HG03439 (cell line): ENCODE data around the gene GPHN.
A peak's percentile ranks its signal among the peaks of the same experiment; 100 is the strongest.
"Not testable (repeated sequence)": the region's sequence is repeated elsewhere in the genome, so short reads cannot be mapped to it uniquely, and the experiment has no call there.

Experiments
- ATAC-seq: cut with Tn5 transposase; IDR thresholded peaks from one replicate; pipeline ENCODE4 v1.9.1; 2021; ENCODE audit warnings: mild to moderate bottlenecking, moderate library complexity; ENCODE audit not compliant: unreplicated experiment

GPHN gene

DNA sequence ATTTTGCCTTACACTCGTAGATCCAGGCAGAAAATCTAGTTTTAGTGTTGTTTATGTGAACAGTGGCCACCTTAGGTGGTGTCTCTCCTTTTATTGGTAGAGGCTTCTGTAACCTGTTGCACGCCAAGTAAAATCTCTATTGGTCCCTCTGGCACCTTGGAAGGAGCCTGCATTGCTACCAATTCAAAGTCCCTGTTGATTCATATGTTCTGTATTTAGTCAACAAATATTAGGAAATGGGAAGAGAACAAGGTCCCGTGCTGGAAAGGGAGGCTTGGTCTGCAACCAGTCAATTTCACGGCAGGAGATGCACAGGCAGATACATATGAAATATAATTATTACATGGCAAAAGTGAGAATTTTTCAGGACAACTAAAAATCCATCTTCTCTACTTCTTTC lies 6.4 kb upstream of the GPHN start:
- no peak for ATAC-seq

DNA sequence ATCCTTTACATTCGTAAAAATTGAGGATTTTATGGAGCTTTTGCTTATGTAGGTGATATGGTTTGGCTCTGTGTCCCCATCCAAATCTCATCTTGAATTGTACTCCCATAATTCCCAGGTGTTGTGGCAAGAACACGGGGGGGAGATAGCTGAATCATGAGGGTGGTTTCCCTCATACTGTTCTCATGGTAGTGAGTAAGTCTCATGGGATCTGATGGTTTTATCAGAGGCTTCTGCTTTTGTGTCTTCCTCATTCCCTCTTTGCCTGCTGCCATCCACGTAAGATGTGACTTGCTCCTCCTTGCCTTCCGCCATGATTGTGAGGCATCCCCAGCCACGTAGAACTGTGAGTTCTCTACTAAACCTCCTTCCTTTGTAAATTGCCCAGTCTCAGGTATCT lies 5.1 kb upstream of the GPHN start:
- ATAC-seq: not testable (repeated sequence)

DNA sequence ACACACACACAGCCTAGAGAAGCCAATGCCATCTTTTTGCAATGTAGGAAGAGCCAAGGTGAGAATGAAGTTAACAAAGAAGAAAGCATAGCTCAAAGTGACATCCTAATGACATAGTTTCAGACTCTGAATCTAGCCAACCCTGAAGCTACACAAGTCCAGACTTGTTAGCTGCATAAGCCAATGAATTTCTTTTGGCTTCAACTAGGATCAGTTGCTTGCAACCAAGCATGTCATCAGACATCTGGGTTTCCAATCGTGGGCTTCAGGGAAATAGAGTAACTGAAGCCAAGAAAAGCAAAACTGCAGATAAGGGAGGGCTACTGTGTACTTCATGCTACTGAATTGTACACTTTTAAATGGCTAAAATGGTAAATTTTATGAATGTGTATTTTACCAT lies 4.4 kb upstream of the GPHN start:
- ATAC-seq: no peak

DNA sequence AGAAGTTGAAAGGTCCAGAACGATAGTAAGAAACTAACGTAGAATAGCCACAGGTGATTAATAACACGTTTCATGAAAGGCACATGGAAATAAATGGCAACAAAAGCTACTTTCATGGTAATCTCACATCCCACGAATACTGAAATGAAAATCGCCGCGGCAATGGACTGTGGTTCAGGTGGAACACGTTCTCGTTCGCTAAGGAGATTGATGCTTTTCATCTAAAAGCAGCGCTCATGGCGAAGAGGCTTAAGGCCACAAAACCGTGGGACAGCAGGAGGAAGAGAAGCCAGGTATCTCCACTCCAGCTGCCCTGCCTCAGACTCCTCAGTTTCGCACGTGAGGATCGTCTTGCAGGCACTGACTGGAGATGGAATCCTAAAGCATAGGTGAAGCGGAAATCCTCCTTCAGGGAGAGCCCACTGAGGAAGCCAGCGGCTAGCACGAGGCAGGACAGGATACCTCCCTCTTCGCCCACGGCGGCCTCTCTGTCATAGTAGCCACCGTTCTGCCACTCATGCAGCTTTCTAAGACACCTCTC lies 696 bp upstream of the GPHN start:
- ATAC-seq: peak; percentile 21

DNA sequence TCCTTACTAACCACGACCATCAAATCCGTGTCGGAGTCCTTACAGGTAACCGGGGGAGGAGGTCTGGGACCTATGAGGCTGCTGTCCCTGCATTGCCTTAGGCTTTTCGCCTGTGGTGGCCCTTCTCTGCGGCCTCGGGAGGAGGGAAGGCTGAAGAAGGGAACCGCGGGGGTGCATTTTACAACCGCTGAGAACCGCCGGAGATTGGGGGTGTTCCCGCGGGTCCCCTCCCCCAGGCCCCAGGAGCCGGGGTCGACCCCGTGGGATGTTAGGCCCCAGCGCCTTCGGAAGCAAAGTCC lies 549 bp downstream of the GPHN start:
- peak; percentile 5 for ATAC-seq

DNA sequence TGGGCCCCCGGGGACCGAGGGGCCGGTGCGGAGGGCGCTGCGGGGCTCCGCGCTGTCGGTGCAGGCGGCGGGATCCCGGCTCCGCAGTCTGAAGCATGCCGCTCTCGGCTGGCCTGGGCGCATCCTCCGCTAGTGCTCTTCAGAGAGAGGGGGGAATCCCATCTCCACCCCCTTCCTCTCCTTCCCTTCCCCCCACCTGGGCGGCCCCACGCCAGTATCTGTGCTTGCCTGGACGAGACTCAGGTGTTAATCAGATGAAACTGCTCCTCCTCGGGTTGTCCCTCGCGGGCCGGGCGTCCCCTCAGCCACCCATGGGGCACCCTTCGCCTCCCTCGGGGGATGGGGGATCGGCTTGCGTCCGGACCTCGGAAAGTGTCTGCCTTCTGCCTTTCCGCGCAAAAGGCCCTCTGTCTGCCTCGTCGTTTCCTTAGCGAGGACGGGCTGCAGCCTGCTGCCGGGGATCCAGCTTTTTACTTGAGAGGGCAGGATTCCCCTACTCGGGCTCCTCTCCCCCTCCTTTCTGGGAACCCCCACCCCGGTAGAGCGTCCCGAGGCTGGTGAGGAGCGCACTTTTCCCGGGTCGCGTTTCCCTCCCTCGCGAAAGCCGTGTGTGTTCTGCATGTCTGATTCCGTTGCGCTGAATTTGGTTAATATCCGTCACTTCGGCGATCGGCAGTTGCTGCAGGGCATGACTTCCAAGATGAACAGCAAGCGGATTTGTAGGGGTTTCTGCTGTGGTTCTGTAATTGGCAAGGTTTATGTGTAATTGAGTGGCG lies 1.1 kb downstream of the GPHN start:
- peak; percentile 31 for ATAC-seq

DNA sequence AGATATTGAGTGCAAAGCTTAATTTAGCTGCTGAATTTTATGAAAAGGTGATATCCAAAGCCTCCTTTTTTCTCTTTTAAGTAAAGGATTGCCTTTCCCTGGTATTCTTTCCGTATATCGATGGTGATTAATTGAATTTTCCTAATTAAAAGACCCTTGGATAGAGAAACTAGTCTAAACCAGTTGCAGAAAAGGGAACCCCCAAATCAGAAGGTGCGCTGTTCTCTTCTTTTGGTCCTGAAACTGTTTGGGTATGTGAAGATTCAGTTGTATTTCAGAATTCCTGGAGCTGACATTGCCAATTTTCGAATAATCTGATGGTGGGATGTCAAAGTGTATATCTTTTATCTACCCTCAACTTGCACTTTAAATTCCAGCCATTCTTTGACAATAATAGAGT lies 1.9 kb downstream of the GPHN start:
- no peak for ATAC-seq

DNA sequence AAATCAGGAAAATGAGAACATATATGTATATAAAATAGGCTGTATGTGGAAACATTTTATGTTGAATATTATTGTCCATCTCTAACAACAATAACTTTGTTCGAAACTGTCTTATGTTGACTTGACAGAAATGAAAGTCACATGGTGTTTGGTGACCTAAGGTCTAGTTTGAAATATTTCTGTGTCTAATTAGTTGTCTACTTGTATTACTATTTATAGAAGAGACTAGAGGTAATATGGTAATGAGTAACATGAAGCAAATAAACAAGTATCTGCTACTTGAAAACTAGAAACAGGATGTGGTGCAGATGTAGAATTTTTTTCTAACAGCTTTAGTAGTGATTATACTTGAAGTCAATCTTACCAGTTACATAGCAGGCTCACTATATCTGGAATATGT lies 3.9 kb downstream of the GPHN start:
- no peak for ATAC-seq

DNA sequence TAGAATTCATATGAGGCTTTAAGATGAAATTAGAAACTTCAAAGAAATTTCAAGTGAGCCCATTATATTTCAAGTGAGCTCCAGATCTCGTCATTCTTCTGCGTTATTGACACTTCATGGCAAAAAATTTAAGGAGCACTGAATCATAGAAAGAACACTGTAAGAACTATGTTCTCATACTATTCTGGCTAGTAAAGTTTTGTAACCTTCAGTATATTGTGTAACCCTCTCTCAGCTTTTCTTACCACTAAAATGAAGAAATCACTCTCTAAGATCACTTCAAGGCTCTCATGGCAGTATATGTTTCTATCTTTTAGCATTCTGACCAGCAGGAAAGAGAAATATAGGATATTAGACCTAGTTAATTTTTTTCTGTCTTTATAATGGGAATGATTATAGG lies 6.3 kb downstream of the GPHN start:
- no peak for ATAC-seq

DNA sequence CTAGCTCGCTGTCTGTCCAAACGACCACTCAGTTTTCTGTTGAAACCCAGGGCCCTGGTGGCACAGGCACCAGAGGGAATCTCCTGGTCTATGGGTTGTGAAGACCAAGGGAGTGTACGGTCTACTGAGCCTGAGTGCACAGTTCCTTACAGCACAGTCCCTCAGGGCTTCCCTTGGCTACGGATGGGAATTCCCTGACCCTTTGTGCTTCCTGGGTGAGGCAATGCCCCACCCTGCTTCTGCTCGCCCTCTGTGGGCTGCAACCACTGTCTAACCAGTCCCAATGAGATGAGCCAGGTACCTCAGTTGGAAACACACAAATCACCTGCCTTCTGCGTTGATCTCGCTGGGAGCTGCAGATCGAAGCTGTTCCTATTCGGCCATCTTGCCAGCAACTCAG lies 22.6 kb downstream of the GPHN start:
- ATAC-seq: no peak

DNA sequence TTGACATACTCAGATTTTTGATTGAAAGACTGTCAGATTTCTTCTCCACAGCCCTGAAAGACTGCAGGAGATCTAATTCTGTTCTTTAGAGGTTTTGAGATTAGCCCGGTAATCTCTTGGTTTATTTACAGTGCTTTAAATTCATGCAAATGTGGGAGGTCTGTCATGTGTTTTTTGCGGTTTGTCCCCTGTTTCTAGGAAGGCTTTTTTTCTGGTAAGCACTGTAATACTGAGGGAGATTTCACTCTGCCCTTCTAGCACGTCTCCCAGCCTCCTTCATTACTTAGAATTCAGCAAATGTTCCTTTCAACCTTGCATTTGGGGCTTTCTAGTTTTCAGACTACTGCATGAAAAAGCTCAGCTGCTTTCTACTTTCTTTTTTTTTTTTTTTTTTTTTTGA lies 31.1 kb downstream of the GPHN start:
- ATAC-seq: no peak

DNA sequence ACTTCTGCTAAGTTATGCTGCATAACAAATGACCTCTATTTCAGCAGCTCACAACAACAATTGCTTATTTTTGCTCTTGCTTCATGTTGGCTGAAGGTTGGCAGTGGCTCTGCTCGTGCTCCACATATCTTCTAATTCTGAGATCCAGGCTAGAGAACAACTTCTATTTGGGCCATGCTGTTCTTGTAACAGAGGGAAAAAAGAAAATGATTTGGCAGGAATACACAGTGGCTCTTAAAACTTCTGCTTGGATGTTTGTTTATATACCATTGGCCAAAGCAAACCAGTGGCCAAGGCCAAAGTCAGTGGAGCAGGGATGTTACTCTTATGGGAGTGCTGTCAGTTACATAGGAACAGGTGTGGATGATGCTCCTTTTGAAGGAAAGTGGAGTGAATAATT lies 32.1 kb downstream of the GPHN start:
- no peak for ATAC-seq

DNA sequence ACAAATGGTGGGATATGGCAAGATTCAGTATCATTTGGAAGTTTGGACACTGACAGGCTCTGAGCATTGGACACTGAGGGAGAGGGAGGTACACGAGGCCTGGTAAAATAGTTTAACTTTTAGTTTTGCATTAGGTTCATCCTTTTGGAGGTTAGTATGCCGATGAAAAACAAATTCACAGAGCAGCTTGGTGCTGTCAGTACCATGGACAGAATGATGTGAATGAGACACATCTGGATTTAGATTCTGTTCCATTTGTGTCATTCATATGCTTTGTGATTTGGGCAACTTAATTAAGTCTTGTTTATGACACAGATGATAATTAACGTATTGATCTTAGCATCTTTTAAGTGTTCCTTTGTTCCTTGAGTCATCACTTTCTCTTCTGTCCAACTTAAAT lies 33.7 kb downstream of the GPHN start:
- ATAC-seq: no peak

DNA sequence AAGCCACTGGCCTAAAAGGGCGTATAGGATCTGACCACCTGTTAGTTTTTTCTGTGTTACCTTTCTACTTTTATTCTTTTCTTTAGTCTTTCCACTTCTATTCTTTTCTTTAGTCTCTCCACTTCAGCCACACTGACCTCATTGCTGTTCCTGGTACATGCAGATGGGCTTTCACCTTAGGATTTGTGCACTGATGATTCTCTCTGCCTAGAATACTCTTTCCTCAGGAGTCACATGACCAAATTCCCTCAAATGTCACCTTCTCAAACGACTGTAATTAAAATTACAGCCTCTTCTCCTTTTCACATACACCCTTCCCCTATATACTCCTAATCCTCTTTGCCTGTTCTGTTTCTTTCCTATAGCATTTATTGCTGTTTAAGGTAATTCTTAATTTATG lies 36.0 kb downstream of the GPHN start:
- ATAC-seq: no peak

DNA sequence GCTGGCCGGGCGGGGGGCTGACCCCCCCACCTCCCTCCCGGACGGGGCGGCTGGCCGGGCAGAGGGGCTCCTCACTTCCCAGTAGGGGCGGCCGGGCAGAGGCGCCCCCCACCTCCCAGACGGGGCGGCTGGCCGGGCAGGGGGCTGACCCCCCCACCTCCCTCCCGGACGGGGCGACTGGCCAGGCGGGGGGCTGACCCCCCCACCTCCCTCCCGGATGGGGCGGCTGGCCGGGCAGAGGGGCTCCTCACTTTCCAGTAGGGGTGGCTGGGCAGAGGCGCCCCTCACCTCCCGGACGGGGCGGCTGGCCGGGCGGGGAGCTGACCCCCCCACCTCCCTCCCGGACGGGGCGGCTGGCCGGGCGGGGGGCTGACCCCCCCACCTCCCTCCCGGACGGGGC lies 37.2 kb downstream of the GPHN start:
- ATAC-seq: not testable (repeated sequence)

DNA sequence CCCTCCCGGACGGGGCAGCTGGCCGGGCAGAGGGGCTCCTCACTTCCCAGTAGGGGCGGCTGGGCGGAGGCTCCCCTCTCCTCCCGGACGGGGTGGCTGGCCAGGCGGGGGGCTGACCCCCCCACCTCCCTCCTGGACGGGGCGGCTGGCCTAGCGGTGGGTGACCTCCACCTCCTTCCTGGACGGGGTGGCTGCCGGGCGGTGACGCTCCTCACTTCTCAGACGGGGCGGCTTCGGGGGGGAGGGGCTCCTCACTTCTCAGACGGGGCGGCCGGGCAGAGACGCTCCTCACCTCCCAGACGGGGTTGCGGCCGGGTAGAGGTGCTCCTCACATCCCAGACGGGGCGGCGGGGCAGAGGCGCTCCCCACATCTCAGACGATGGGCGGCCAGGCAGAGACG lies 37.8 kb downstream of the GPHN start:
- not testable (repeated sequence) for ATAC-seq

DNA sequence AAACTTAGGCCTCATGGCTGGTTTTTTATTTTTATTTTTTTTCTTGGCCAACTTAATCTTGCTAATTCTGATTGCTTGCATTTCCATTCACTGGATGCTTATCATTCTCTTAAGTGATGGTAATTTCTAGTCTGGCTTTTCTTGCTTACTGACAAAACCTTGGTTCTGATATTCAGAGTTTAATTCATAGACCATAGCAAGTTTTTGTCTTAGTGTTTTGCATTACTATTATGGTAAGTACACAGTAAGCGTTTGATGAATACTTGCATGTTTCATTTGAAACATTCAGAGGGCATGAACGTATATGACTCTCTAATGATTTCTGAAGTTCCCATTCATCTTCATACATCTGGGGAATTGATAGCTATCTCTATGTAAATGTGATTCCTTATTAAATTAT lies 55.8 kb downstream of the GPHN start:
- ATAC-seq: no peak

DNA sequence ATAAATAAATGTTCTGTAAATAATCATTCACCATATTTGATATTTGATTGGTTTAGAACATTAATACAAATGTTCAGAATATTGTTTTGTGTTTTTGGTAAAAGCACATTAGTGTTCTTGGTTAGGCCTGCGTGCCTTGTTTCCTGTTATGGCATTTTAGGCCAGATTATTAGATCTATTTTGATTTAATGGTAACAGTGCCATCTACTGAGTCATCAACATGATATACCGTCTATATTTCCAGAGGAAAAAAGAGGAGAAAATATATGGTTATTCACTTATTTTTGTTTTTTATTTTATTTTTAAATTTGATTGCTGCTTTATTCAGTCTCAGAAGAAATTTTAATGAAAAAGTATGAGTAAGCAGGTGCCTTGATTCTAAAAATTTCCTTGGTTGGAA lies 60.3 kb downstream of the GPHN start:
- ATAC-seq: no peak

DNA sequence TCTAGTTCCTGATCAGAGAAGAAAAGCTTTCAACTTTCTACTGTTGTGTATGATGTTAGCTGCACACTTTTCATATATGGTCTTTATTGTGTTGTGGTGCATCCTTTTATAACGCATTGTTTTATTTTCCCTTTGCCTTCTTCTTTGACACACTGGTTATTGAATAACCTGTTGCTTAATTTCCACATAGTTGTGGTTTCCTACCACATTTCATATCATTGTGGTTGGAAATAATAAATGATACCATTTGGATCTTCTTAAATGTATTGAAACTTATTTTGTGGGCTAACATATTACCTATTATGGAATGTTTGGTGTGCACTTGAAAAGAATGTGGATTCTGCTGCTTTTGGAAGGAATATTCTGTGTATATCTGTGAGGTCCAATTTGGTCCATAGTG lies 64.9 kb downstream of the GPHN start:
- no peak for ATAC-seq

DNA sequence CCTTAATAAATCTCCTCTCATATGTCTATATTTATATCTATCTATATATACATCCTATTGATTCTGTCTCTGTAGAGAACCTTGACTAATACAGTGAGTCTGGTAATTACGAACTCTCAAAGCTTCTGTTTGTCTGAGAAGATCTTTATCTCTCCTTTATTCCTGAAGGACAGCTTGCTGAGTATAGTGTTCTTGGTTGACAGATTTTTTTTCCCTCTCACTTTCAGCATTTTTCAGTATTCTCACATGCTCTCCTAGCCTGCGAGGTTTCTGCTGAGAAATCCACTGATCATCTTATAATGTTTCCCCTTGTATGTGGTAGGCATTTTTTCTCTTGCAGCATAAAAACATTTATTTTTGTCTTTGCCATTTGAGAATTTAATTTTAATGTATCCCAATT lies 67.1 kb downstream of the GPHN start:
- ATAC-seq: no peak

DNA sequence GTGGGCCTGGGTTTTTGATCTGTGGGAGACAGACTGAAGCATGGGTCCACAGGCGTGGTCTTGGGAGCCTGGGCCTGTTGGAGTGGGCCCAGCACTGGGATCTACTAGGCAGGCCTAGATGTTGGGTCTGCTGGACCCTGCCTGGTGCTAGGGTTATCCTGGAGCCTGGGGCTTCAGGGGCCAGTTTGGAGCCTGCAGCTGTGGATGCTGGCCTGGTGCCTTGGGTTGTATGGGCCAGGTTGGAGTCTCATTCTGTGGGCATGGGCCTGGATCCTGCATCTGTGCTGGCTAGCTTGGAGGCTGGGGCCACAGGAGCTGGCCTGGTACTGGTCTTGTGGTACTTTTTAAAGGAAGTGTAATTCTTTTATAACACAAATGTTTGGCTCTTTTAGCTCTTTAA lies 68.0 kb downstream of the GPHN start:
- ATAC-seq: no peak

DNA sequence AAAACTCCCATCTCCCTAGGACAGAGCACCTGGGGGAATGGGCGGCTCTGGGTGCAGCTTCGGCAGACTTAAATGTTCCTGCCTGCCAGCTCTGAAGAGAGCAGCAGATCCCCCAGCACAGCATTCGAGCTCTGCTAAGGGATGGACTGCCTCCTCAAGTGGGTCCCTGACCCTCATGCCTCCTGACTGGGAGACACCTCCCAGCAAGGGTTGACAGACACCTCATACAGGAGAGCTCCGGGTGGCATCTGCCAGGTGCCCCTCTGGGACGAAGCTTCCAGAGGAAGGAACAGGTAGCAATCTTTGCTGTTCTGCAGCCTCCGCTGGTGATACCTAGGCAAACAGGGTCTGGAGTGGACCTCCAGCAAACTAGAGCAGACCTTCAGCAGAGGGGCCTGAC lies 79.8 kb downstream of the GPHN start:
- ATAC-seq: not testable (repeated sequence)

DNA sequence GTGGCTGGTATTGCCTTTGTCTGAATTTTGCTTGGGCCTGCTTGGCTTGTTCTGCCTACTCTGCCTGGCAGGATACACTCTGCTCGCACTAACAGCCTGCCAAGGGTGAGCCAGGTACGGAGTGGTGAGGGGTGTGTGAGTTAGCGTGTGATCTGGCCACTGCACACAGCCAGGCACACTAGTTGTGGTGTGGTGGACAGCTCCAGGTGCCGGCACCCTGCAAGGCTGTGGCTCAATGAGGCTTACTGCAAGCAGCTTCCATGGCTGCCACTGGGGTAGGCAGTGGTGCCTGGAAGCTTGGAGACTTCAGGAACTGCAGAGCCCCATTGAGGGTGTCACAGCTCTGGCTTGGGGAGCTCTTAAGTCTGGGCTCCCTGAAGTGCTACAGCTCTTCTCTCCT lies 87.4 kb downstream of the GPHN start:
- ATAC-seq: no peak
